ENCODE data around the gene ANKRD42.

- TF ChIP-seq CTCF (IDR thresholded peaks at IDR 0.05 in 2 of 3, conservative IDR thresholded peaks at IDR 0.05 in 1 of 3; ENCODE audit: borderline replicate concordance in 1 of 3, insufficient read depth in 1 of 3, low read depth in 2 of 3, low read length in 2 of 3), result no peak
- no peak for TF ChIP-seq POLR2A (IDR thresholded peaks at IDR 0.05; ENCODE audit: borderline replicate concordance, extremely low read depth, insufficient read depth, insufficient read length)
- no peak for TF ChIP-seq TCF7L2 (IDR thresholded peaks at IDR 0.05; ENCODE audit: borderline replicate concordance, extremely low read depth, insufficient read depth, insufficient read length)
- no peak for TF ChIP-seq CEBPB (IDR thresholded peaks at IDR 0.05; ENCODE audit: low read depth)
These were observed 29.0 kb downstream of the ANKRD42 start for GRCh38 chr11:83222499-83222898.

Data from HCT116 (cell line).